ENCODE measurements around the gene ADGRG3. TPM values are rescaled to one million over a fixed set of nuclear protein-coding genes. Genes with fewer than 3 reads are reported as not detected.

The ADGRG3 gene
- total RNA-seq, 1 donor from 2014 or later, result 5.8 TPM

- H3K27me3 ChIP-seq, result no peaks in the 10 kb centered on the region
- no peaks in the 10 kb centered on the region for H3K9me3 ChIP-seq
- peaks cover 13% of the 10 kb centered on the region for H3K36me3 ChIP-seq
- intact Hi-C loops (cut with DNase I), result no loop called here
- no peaks in the 10 kb centered on the region for H3K4me1 ChIP-seq
- no peak for TF ChIP-seq CTCF (IDR thresholded peaks at IDR 0.05)
- no peak overlapping the region for H3K4me3 ChIP-seq
- ATAC-seq, result no peak
- H3K27ac ChIP-seq, result no peak overlapping the region
- no peak for DNase-seq
Observed at GRCh38 chr16:57661510-57661909, 6.6 kb upstream of the ADGRG3 start.

- no peaks in the 10 kb centered on the region for H3K9me3 ChIP-seq
- intact Hi-C loops (cut with DNase I), result no loop called here
- no peak overlapping the region for H3K4me3 ChIP-seq
- H3K27me3 ChIP-seq, result no peaks in the 10 kb centered on the region
- DNase-seq (no peak), ATAC-seq (no peak)
- peaks cover 13% of the 10 kb centered on the region for H3K36me3 ChIP-seq
- no peak overlapping the region for H3K27ac ChIP-seq
- no peak for TF ChIP-seq CTCF (IDR thresholded peaks at IDR 0.05)
- no peaks in the 10 kb centered on the region for H3K4me1 ChIP-seq
Observed at GRCh38 chr16:57661936-57662906, 5.9 kb upstream of the ADGRG3 start.

- no peak for DNase-seq
Observed at GRCh38 chr16:57663436-57663835, 4.7 kb upstream of the ADGRG3 start.

GRCh38 chr16:57663917-57664661 lies 4.0 kb upstream of the ADGRG3 start:
- no peak for TF ChIP-seq CTCF (IDR thresholded peaks at IDR 0.05)
- ATAC-seq (no peak), DNase-seq (no peak)
- H3K36me3 ChIP-seq, result peaks cover 7% of the 10 kb centered on the region
- H3K4me1 ChIP-seq, result no peaks in the 10 kb centered on the region
- no peaks in the 10 kb centered on the region for H3K27me3 ChIP-seq
- H3K27ac ChIP-seq, result no peak overlapping the region
- intact Hi-C loops (cut with DNase I), result no loop called here
- no peak overlapping the region for H3K4me3 ChIP-seq
- no peaks in the 10 kb centered on the region for H3K9me3 ChIP-seq

More at GRCh38 chr16:57663436-57663835, 4.7 kb upstream of the ADGRG3 start:
- H3K27ac ChIP-seq, result no peak overlapping the region
- intact Hi-C loops (cut with DNase I), result no loop called here
- H3K4me3 ChIP-seq, result no peak overlapping the region
- ATAC-seq, result no peak
- no peak for TF ChIP-seq CTCF (IDR thresholded peaks at IDR 0.05)
- peaks cover 7% of the 10 kb centered on the region for H3K36me3 ChIP-seq
- H3K27me3 ChIP-seq, result no peaks in the 10 kb centered on the region
- H3K4me1 ChIP-seq, result no peaks in the 10 kb centered on the region
- H3K9me3 ChIP-seq, result no peaks in the 10 kb centered on the region

- ATAC-seq, result no peak
- Histone ChIP-seq H3K9me3 (no peaks in the 10 kb centered on the region), H3K27ac (no peak overlapping the region), H3K4me1 (no peaks in the 10 kb centered on the region), H3K36me3 (peaks cover 7% of the 10 kb centered on the region), H3K27me3 (no peaks in the 10 kb centered on the region), H3K4me3 (no peak overlapping the region)
- no peak for TF ChIP-seq CTCF (IDR thresholded peaks at IDR 0.05)
- intact Hi-C loops (cut with DNase I), result no loop called here
- DNase-seq, result no peak
Observed at GRCh38 chr16:57664662-57665025, 3.5 kb upstream of the ADGRG3 start.
